HG03025 (cell line): ENCODE data around the gene S100A7.

Experiments used
- ATAC-seq: cut with Tn5 transposase; IDR thresholded peaks from one replicate; pipeline ENCODE4 v1.9.1; 2021; ENCODE audit warnings: mild to moderate bottlenecking, moderate library complexity; ENCODE audit not compliant: unreplicated experiment, low FRiP score

Gene S100A7

GRCh38 chr1:153460551-153460950 is at the start of gene S100A7:
S100A7 (minus strand) TSS chr1:153460651; CDS start chr1:153459013, 1,638 bp downstream.
- no peak for ATAC-seq

- no peak for ATAC-seq
Measured at GRCh38 chr1:153509729-153510354, 49.4 kb upstream of the S100A7 start.

DNA sequence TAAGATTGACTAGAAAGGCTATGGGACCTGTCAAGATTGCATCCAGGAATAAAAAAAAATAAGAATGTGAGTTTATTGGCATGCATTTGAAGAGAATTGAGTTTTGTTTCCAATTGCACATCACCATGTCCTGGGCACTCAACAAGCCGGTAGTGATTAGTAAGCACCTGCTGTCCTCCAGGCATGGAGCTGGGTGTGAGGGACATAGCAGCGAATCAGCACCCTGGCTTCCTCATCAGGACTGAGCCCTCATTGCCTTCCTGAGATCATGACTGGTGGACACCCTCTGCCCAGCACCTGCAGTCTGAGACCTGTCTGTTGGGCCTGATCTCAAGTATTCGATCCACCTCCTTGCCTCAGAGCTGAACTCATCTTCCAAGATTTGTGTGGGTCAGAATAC is 48.6 kb upstream of the S100A7 start:
- ATAC-seq: no peak

- ATAC-seq: no peak
Measured at GRCh38 chr1:153507926-153508583, 47.6 kb upstream of the S100A7 start.

DNA sequence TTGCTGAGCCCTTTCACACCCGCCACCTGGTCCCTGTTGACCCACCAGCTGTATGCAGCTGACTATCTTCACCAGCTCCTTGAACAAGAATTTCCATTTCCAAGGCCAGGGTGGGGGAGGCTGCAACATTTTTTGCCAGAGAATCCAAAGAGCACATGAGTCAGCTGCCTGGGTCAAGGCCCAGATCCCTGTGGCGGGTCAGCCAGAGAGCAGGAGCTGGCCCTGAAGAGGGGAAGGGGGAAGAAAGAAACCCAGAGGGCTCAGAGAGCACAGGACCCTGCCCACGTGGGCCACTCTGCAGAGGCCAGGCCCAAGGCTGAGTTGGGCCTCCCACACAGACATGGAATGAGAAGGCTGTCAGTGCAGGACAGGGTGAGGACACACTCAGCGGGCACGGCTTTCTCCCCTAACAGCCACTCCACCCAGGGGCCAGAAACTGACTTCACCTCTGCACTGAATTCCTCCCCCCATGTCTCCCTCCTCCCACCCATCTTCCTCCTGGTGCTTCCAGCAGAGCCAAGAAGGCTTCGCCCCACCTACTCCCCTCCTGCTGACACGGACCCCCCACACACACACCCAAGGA is 46.5 kb upstream of the S100A7 start:
- no peak for ATAC-seq

GRCh38 chr1:153506386-153506785 is 45.9 kb upstream of the S100A7 start:
- no peak for ATAC-seq

- ATAC-seq: no peak
Measured at GRCh38 chr1:153505576-153505975, 45.1 kb upstream of the S100A7 start.

- ATAC-seq: no peak
Measured at GRCh38 chr1:153503766-153504165, 43.3 kb upstream of the S100A7 start.

DNA sequence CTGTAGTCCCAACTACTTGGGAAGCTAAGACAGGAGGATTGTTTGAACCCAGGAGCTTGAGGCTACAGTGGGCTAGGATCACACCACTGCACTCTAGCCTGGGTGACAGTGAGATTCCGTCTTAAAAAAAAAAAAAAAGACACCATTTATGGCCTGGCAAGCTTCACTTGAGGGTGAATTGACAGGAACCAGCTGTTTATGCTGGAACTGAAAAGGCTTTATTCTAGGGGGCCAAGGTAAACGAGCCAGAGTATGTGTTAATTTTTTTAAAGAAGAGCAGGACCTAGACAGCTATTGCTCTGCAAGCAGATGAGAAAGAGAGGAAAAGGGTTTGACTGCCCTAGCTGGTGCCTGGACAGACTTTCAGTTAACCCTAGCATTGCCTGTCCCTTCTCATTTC is 38.3 kb upstream of the S100A7 start:
- no peak for ATAC-seq

GRCh38 chr1:153495536-153495935 is 35.1 kb upstream of the S100A7 start:
- ATAC-seq: no peak

- ATAC-seq: no peak
Measured at GRCh38 chr1:153494976-153495535, 34.6 kb upstream of the S100A7 start.

DNA sequence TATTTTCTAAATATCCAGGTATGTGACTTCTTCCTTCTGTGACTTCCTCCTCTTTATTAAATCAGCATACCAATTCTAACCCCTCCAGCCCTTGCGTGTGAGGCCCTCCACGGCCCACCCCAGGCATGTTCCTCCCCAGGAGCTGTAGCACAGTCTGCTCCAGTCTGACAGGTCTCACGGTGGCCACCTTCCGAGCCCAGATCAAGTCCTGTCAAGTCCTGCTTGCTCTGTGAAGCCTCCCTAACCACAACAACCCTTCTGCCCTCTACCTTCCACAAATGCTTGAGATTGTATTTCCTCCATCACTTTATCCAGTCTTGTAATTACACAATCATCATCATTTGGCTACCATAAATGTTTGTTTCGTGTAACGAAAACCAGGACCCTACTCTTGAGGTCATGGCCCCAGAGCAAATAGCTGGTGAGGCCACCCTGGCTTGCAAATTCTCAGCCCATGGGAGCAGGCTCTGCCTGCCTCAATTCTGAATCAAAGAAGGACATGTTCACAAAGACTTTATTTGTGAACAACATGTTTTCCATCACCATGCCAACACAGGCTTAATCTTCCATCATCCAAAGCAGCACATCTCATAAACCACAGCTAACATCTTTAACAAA is 33.0 kb upstream of the S100A7 start:
- ATAC-seq: no peak

DNA sequence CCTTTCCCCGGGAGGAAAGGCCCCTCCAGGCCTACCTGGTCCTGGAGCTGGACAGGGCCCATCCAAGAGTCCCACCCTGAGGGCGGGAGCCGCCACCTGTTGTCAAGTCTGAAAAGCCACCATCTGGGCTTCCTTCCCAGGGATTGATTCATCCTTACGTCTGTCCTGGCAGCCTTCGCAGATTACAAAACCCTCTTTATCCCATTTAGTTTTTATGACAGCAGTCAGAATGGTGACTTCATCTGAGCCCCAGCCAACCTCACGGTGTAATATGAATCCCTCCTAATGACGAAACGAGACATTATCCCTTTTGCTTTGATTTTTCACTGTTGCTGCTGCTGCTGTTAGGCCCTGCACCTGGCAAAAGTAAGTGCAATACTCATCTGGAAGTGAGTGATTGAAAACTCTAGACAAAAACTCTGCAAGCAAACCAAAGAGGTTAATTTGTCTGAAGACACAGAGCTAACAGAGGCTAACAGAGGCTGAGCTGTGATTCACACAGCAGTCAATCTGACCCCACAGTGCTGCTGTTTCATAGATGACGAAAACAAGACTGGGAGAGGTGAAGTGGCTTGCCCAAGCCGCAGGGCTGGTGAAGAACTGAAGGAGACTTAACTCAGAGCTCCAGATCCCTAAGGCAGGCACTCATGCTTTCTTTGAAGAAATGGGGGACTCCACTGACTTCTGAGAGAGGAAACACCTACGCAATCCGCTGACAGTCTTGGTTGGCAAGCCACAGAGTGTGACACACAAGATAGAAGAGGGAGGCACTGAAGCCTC is 30.0 kb upstream of the S100A7 start:
- ATAC-seq: no peak

DNA sequence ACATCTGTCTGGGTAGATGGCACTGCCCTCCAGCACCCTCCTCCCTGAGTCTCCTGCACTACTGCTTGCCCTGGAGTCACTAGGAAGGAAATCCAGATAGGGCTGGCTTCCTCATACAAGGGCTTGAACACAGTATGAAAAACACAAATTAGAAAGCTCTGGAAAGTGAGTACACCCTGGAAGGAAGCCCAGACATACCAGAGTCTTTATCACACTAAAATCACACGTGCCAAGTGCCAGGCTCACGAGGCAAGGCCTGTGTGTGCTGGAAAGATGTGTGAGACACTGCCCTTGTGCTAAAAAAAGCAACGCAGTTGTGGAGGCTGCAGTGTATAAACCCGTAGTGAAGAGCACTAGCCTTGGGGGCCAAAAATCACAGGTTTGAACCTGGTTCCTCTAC is 28.3 kb upstream of the S100A7 start:
- no peak for ATAC-seq

GRCh38 chr1:153487707-153488106 is 27.3 kb upstream of the S100A7 start:
- ATAC-seq: no peak

DNA sequence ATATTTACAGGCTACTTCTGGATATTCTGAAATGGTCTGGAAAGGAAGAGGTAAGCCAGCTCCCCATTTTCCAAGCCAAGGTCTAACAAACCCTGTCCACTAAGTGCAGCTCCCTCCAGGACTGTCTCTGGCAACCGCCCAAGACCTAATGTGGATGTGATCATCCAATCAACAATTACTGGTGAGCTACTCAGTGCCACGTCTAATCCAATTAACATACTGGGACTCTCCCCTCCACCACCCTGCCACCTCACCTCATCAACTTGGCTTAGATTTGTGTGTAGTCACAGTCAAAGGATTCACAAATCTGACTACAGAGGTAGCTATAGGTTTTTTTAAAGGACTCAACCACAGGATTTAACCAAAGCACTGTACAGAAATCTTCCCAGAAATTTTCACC is 25.4 kb upstream of the S100A7 start:
- no peak for ATAC-seq

- ATAC-seq: no peak
Measured at GRCh38 chr1:153483776-153484175, 23.3 kb upstream of the S100A7 start.

GRCh38 chr1:153481124-153481523 is 20.7 kb upstream of the S100A7 start:
- no peak for ATAC-seq

DNA sequence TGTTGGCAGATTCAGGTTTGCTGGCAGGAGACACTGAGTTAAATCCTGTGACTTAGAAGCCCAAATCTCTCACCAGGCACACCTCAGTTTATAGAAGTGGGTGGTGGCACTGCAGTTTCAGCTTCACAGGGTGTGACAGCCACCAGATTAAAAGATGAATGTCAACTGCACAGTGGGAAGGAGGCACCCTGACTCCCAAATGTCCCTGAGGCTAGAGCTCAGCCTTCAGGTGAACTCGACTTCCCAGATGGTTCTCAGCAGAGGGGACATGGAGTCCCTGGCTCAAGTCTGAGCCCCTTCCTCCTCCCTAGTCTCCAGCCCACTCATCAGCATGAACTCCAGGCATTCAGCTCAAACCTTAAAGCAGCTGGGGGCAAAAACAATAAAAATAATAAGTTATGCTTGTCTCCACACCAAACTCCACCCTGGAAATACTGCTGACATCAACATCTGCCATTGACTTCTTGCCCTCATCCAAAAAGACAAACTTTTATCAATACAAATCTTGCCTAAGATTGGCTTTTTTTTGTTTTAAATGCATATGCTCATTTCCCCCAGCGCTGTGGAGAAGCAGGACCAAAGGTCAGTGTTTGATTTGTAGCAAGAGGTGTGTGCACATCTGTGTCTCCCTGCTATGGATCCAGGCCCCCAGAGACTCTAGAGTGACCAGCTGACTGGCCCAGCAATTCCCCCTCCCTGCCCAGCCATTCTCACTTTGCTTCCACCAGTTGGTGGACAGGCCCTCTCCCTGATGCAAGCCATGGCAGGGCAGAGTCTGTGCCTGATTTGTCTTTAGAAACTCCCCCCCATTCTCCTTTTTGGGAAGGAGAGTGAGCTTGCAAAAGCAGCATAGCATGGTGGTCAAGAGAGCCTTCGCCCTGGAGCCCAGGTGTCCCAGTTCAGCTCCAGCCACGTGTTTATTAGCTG is 18.5 kb upstream of the S100A7 start:
- no peak for ATAC-seq
